NCI-H1417 (cell line): ENCODE results near the gene STIM1.

ENCODE experiments used
- DNase-seq, 3 experiments: peaks; one replicate each; lab custom pipeline; 2025; lab: John Stamatoyannopoulos, UW

The STIM1 gene

DNA sequence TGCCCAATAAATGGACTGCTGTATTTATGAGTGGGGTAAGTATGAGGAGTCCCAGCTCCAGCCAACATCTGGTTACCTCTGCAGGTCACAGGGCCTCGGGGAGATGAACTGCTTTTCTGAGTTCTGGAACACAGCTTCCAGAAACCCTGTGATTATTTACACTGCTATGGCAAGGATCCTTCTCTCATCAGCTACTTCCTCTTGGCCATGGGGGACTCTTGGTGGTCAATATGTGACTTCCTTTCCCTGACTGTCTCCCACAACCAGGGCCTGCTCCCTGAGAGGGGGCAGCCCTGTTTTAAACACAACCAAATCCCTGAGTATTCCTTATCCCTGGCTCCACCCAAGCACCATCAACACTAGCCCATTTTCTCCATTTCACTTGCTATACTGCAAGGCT lies 24.7 kb upstream of the STIM1 start:
- no peak for DNase-seq

DNA sequence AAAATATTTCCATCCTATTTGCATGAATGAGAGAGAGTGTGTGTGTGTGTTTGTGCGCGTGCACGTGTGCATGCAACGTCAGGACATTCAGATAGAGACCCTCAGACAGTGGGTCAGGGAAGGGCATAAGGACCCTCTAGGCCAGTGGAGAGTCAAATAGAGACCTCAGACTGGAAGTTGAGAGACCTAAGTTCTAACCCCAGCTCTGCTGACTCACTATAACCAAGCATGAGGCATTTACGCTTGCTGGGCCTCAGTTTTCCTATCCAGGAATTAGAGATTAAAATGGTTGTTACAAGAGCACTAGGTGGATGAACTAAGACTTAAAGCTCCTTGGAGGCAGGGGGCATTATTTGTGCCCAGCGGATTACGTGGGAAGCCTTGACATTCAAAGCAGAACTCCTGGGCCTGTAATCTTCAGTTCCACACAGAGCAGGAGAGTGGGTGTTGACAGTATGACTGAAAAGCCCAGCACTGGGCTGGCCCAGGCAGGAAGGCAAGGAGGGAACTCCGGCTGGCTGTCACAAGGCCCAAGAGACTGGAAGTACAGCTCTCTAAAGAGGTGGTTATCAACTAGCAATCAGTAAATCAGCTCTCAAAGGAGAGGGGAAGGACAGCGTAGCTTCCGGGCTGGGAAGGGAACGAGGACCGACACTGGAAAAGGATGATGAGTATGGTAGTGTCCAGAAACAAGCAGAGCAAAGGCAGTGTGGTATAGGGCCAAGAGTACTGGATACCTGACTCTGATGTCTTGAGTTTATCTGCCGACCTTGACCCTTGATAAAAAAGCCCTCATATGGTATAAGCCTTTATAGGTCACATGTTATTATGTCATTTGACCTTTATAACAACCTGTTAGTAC lies 23.9 kb upstream of the STIM1 start:
- no peak for DNase-seq

DNA sequence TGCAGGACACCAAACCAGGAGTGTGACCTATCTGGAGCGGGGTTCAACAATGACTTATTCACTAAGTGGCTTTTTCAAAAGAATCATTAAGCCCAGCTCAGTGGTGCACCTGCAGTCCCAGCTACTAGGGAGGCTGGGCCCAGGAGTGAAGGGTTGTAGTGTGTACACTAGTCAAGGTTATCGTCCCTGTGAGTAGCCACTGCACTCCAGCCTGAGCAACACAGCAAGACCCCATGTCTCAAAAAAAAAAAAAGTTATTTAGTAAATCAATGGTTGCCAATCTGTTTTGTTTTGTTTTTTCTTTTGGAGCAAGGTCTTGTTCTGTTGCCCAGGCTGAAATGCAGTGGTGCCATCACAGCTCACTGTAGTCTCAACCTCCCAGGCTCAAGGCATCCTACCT lies 22.6 kb upstream of the STIM1 start:
- DNase-seq, result no peak

DNA sequence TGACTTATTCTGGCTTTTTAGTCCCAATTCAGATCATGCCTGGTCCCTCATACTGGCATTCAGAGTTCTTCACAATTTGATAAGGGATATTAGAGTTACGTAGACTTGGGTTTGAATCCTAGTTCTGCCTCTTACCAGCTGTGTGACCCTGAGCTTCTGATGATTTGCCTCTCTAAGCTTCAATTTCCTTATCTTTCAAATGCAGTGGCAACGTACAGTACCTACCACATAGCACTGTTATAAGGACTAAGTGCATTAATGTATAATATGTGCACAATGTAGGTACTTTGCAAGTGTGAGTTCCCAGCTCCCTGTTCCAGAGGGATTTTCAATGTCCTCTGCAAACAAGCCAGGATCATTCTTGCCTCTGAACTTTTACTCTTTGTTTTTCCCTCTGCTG lies 22.0 kb upstream of the STIM1 start:
- no peak for DNase-seq

DNA sequence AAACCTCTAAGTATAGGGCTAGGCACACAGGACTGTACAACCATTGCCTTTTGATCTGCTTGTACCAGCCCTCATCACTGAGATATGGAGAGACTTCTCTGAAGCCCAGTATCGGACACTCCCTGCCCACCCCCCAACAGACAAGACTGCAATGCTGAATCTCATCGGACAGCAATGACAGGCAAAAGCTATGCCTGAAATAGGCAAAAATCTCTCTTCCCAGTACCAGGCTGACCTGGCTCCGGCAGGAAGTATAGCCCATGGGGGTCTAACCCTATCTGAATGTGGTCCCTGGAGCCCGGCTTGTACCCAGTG lies 21.2 kb upstream of the STIM1 start:
- DNase-seq, result no peak

DNA sequence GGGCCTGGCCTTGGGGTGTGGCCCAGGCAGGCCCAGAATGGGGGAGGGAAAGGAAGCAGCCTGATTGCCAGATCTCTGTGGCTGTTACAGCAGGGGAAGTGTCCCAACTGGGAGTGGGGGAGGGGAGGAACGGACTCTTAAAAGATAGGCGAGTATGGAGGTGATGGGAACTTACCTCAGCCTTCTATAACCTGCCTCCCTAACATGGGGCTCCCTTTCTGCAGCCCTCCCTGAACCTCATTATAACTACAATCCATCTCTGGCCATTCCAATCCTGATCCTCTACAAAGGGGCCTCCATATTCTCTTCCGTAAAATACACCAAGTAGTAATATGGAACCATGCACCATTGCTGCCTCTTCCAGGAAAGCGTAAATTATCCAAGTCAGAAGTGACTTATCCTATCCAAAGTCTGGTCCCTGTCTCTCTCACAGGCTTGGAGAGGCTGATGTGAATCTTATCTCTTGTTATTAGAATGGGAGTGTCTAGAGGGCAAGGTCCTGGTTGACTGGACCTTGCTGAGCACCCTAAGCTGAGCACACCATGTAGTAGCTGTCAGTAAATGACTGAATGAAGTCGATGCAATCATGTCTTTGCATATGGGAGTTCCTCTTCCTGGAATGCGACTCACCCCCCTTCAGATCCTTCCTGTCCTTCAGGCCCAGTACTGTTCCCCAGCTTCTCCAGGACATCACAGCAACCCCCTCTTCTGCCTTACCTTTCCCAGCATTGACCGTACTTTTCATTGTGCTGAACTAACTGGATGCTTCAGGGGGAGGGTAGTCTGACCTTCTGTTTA lies 20.6 kb upstream of the STIM1 start:
- DNase-seq, result no peak

DNA sequence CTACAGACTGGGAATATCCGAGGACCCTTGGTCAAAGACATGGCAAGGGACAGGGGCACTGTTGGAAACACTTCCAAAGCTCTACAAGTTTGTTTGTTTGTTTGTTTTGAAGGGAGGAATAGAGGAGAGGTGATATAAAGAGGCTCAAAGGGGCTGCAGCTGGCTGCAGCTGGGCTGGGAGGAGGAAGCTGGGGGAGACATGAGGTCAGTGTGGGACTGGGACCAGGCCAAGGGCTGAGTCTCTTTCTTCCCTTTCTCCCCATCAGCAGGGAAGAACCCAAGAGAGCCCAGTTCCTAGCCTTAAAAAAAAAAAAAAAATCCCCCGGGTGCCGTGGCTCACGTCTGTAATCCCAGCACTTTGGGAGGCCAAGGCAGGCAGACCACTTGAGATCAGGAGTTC lies 19.7 kb upstream of the STIM1 start:
- no peak for DNase-seq

DNA sequence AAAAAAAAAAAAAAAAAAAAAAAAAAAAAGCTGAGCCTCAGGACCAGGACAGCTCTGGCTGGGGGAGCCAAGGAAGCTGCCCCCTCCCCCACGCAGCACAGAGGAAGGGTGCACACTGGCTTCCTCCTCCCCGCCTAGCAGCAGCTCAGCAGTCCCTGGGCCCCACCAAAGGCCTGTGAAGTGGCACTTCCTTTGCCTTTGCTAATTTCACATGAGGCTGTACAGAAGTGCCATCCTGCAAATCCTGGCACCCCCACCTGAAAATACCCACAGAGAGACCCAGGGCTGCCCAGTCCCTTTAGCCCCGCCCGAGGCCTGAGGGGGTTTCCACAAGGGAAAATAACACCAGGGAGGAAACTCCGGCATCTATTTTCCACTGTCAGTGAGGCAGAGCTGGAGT lies 18.6 kb upstream of the STIM1 start:
- no peak for DNase-seq

DNA sequence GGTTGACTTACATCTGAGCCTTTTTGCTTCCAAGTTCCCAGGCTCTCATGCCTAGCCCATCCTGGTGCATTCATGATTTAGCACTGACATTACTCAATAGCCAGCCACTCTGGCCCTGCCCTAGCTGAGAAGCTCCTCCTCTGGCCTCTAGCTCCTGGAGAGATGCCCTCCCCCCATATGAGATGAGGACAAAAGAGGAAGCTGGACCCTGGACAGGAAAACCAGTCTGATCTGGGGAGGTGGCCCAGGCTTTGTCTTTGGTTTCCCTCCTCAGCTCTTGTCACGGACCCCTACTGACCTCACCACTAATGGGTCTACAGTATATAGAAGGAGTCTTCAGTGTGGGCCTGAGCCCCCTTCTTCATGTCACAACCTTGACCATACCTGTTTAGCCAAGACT lies 17.7 kb upstream of the STIM1 start:
- no peak for DNase-seq

DNA sequence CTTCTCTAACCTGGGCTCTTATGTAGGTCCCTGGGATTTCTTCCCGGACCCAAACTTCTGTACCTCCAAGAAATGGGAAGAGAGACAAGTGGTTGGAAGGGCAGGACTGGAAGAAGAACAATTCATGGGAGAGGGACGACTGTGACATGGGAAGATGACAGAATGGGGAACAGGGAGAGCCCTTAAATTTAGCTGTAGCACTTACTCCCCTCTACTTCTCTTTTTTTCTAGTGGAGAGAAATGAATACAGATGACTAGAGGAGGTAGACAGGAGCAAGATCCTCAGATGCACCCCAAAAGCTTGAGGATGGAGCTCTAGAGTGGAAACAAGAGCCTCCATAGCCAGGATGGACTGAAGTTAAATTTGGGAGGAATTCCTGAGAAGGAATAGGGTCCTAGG lies 17.0 kb upstream of the STIM1 start:
- no peak for DNase-seq

DNA sequence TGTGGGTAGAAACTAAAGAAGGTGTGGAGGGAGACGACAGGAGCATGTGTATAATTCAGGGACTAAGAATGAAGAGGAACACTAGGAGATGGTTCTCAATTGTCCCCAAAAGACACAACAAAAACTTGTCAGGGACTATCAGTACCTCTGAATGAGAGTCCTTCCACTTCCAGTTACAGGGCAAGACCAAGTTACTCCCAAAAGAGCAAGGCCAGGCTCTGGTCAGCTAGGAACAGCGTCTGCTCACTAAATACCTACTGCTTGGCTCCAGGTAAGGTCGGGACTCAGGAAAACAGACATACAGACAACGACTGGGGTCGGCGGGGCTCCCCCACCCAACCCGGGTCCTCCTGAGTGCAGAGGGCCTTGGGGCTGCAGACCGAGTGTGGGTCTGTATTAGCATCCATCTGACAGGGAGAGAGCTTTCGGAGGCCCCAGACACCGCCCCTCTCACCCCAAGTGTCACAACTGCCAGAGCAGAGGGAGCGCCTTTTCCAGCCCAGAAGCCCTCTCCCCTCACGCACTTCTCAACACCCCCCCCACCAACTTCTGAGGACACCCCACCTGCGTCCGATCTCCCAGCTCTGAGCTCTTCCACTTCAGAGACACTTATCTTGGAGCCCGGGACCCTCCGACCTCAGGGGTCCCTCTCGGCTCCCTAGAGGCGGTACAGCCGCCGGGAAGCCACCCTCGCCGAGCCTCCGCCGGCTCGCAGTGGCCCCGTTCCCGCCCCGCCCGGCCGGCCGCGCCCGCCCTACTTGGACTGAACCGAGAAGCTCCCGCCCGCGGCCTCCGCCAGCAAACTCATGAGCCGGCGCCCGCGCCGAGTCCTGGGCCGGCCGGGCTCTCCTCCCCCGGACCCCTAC lies 15.2 kb upstream of the STIM1 start:
- DNase-seq, result peak in 1 of 3 experiments; percentile 85

DNA sequence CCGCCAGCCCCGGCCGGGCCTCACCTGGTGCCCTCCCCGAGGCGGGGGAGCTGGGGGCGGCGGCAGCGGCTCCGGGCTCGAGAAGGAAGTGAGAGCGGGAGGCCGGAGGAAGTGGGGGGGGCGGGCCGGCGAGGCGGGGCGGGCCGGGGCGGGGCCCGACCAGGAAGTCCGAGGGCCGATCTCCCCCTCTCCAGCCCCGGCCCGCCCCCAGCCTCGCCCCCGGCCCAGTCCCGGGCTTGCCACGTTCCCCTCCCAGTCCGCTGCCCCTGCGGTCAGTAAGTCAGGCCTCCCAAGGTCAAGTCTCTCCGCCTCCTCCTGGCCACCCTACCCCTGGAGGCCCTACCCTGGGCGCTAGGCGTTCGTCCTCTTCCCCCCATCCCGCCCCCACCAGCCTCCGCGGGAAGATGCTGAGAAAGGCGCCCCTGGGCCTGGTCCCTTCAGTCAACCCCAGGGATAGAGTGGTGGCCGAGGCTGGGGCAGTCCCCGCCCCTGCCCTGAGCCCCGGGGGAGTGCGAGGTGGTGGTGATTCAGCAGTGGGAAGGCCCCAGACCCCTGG lies 14.5 kb upstream of the STIM1 start, which contains the start of gene RHOG:
Gene RHOG, minus strand, starts transcription at position 90 of the 556 bp plus-strand sequence. CDS start 12,821 bp downstream, outside the sequence.
- peak; percentile 56 to 85 (median 81) for DNase-seq

DNA sequence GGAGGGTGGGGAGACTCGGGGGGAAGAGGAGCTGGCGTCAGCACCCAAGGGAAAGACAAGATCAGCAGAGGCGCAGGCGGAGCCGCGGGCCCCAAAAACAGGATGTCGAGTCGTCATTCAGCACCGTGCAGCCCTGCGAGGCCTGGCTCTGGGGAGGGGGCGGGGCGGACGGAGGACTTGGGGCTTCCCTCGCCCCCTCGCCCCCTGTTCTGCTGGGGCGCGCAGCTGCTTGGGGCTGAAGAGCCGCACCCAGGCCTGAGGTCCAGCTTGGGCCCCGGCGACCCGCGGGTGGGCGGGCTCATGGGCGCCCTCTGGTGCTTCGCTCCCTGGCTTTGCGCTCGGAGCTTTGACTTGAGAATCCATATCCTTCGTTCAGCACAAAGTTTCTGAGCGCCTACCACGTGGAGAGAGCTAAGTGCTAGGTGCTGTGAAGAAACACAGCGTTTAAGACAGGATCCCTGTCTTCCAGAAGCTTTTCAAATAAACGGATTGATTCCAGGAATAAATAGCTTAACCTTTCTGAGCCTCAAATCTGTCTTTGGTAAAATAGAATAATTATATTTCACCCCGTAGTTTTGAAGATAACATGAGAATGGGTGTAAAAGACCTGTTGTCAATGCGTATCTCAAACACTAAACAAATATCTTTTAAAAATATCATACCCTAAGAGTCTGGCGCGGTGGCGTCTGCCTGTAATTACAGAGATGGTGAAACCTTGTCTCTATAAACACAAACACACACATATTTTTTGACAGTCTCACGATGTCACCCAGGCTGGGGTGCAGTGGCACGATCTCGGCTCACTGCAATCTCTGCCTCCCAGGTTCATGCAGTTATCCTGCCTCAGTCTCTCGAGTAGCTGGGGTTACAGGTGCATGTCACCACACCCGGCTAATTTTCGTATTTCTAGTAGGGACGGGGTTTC lies 13.8 kb upstream of the STIM1 start:
- DNase-seq, result peak; percentile 83 to 89 (median 86)

DNA sequence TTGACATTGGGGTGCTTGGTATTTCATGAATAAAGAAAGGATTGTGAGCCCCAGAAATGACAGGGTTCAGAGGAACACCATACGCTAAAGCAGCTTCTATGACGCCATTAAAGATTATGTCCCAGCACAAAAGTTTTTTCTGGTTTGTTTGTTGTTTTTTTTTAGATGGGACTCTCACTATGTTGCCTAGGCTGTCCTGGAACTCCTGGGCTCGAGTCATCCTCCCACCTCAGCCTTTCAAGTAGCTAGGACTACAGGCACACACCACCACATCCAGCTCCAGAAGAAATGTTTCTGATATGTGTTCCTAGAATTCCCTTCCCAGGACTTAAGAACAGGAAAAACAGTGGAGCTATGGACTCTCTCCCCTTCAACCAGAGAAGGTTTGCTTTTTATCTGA lies 12.1 kb upstream of the STIM1 start:
- DNase-seq, result no peak

DNA sequence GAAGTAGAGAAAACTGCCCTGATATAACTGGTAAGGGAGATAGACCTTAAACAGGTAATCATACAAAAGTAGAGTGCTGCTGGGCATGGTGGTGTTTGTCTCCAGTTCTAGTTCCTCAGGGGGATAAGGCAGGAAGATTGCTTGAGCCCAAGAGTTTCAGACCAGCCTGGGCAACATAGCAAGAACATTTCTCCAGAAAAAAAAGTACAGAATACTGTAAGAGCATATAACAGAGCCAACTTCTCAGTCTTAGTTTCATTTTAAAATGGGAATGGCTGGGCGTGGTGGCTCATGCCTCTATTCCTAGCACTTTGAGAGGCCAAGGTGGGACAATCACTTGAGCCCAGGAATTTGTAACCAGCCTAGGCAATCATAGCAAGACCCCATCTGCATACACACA lies 10.2 kb upstream of the STIM1 start:
- DNase-seq, result no peak

DNA sequence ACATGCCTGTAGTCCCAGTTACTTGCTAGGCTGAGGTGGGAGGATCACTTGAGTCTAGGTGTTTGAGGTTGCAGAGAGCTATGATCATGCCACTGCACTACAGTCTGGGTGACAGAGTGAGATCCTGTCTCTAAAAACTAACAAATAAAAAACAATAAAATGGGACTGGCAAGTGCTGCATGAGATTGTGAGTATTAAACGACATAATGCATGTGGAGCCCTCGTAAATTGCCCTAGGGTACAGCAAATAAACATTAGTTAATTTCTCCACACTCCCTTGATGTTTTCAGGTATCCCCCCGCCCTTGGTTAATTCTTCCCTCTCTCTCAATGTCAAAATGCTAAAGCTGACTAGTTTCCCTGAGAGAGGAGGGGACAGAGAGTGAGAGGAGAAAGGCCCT lies 9.8 kb upstream of the STIM1 start:
- DNase-seq, result no peak

DNA sequence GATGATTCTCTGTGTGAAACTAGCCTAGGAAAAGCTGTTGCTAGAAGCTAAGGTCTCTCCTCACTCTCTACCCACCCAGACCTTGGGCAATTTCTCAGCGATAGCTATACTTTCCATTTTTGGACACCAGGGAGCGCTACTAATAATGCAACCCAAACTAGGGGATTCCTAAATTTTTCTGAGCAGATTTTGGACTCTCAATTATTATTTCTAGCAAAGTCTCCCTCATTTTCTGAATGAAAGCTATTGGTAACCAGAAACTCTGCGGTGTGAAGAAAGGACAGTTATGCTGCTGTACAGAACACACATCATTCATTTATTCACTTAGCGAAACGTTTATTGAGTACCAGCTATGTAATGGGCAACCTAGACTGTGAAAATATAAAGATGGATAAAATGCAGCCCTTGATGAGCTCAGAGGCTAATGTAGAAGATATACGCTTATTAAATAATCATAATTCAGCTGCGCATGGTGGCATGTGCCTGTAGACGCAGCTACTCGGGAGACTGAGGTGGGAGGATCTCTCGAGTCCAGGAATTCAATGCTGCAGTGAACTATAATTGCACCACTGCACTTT lies 6.1 kb upstream of the STIM1 start:
- DNase-seq, result peak; percentile 9 to 45 (median 17)

DNA sequence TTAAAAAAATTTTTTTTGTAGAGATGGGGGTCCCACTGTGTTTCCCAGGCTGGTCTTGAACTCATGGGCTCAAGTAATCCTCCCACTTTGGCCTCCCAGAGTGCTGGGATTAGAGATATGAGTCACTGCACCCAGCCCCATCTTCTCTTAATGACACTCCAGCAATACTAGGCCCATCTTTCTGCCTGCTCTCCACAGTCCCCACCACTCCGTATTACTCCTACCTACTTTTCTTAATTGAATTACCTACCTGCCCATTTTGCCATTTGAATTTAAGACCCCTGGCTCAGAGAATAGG lies 2.0 kb upstream of the STIM1 start:
- DNase-seq, result no peak

DNA sequence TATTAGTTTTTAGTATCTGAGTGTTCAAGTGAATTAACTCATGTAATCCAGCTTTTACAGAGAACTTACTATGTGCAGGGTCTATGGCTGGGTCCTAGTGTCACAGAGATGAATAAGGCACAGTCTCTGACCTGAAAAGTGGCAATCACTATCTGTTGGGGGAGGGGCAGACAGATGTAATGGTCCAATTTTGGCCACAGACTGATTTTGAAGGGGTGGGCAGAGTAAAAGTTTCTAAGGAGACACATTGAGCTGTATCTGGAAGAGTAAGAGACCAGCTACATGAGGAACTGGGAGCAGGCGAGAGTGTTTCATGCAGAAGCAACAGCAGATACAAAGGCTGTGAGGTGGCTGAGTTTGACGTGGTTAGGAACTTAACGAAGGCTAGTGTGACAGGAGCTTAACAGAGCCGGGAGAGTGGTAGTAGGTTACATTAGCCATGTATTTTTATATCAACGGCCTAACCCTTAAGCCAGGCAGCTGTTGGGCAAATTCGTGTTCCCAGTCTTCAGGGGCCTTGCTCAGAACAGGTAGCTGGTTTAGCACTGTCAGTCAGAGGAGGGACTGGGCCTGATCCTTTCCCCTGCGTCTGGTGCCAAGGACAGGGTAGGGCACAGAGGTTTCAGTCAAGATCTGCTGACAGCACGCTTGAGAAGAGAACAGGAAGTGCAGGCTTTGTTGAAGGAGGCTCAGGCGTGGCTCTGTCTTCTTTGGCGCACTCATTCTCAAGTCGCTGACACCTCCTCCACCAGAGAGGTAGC lies 1.4 kb upstream of the STIM1 start:
- peak in 1 of 3 experiments; percentile 26 for DNase-seq

DNA sequence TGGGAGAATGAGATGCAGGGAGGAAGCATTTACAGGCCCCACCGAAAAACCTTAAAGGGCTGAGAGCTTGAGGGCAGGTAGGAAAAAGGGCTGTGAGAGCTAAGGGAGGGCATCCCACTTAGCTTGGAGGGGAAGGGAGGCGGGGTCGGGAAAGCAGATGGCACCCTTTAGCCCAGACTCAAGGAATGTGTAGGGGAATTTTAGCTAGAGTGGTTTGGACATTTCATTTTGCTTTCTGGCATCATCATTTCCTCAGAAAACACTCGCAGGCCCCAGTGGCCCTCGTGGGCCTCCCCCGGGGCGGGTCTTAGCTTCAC lies 846 bp upstream of the STIM1 start:
- peak in 1 of 3 experiments; percentile 62 for DNase-seq
